ENCODE measurements around the gene TRPC1.
A peak's percentile ranks its signal among the peaks of the same experiment; 100 is the strongest.

The TRPC1 gene

DNA sequence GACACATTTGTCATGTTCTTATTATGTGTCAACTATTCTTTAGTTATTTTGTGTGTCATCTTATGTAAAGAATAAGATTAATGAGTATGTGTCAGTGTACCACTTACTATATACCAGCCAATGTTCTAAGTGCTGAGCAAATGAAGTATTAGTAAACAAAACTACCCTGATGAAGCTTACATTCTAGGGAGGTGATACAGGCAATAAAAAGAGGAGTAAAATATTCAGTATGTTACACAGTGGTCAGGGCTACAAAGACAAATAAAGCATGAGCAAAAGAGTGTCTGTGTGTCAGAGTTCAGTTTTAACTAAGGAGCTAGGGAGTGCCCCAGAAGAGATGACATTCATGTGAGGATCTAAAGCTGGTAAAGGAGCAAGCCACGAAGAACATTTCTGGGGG lies 79.1 kb downstream of the TRPC1 start:
- Histone ChIP-seq H2BK120ac (ENCODE audit: low read depth, low read length) (no peak overlapping the region), H2BK15ac (ENCODE audit: low read depth, poor library complexity, severe bottlenecking) (no peak overlapping the region), H2AK5ac (ENCODE audit: low read length, severe bottlenecking) (no peak overlapping the region), H2BK5ac (ENCODE audit: low read depth, low read length, poor library complexity, severe bottlenecking) (no peak overlapping the region), H4K8ac (ENCODE audit: low read length) (no peak overlapping the region), H3K27ac (ENCODE audit: low read length, poor library complexity, severe bottlenecking) (no peak overlapping the region), H3K23ac (ENCODE audit: low read length in 2 of 2) (no peak overlapping the region), H3K9ac (ENCODE audit: low read length) (no peak overlapping the region), H2BK12ac (ENCODE audit: low read length in 2 of 2) (no peak overlapping the region), H3K27me3 (ENCODE audit: control insufficient read depth in 1 of 2, insufficient read depth in 1 of 2, low read length in 2 of 2) (no peaks in the 10 kb centered on the region), H4K91ac (ENCODE audit: low read length) (no peak overlapping the region), H3K4me1 (ENCODE audit: control insufficient read depth, insufficient read depth, low read depth, low read length) (no peaks in the 10 kb centered on the region), H3K4ac (ENCODE audit: low read depth in 1 of 2, low read length in 2 of 2) (no peak overlapping the region), H3K18ac (ENCODE audit: low read depth in 1 of 2, low read length in 2 of 2) (no peak overlapping the region), H3K36me3 (ENCODE audit: control insufficient read depth in 1 of 2, insufficient read depth in 2 of 2, low read depth in 1 of 2, low read length in 2 of 2) (peaks cover 4 to 46% of the 10 kb centered on the region in 2 experiments), H2AFZ (ENCODE audit: low read depth, low read length) (no peak overlapping the region), H3K79me1 (replicated peaks; ENCODE audit: low read length, poor library complexity, severe bottlenecking) (no peaks in the 10 kb centered on the region), H3K4me2 (ENCODE audit: low read length, poor library complexity, severe bottlenecking) (no peak overlapping the region), H3K4me3 (ENCODE audit: insufficient read depth in 1 of 2, low read depth in 1 of 2, low read length in 2 of 2) (no peak overlapping the region), H3K14ac (ENCODE audit: low read length in 2 of 2) (no peak overlapping the region), H3K9me3 (ENCODE audit: control insufficient read depth, low read length) (no peaks in the 10 kb centered on the region)
- 77% methylated on average over 1 of the region's 1 CpG for WGBS
- DNase-seq, result peak; percentile 4

DNA sequence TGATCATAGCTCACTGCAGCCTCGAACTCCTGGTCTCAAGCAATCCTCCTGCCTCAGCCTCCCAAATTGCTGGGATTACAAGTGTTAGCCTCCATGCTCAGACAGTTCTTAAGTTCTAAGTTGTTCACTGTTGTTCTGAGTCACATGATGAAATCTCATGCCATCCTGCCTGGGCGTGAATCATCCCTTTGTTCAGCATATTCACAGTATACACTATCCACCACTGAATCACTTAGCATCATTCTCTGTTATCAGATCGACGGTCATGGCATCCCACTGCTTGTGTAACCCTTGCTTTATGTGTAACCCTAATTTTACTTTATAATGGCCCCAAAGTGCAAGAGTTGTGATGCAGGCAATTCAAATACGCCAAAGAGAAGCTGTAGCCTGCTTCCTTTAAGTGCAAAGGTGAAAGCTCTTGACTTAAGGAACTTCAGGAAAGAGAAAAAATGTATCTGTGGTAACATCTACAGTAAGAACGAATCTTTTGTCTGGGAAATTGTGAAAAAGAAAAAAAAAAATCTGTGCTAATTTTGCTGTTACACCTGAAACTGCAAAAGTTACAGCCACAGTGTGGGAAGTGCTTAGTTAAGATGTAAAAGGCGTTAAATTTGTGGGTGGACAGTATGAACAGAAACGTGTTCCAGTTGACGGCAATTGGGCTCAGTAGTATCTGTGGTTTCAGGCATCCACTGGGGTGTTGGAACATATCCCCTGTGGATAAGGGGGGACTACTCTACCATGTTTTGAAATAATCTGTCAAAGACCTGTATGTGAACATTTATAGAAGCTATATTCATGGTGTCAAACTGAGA lies 84.5 kb downstream of the TRPC1 start:
- Histone ChIP-seq H2BK5ac (ENCODE audit: low read depth, low read length, poor library complexity, severe bottlenecking) (no peak overlapping the region), H3K23ac (ENCODE audit: low read length in 2 of 2) (no peak overlapping the region), H4K8ac (ENCODE audit: low read length) (no peak overlapping the region), H2AK5ac (ENCODE audit: low read length, severe bottlenecking) (no peak overlapping the region), H3K18ac (ENCODE audit: low read depth in 1 of 2, low read length in 2 of 2) (peak overlapping the region in 1 of 2 experiments; percentile 35), H3K27ac (ENCODE audit: low read length, poor library complexity, severe bottlenecking) (no peak overlapping the region), H2BK15ac (ENCODE audit: low read depth, poor library complexity, severe bottlenecking) (no peak overlapping the region), H2BK12ac (ENCODE audit: low read length in 2 of 2) (no peak overlapping the region), H3K14ac (ENCODE audit: low read length in 2 of 2) (no peak overlapping the region), H3K9me3 (ENCODE audit: control insufficient read depth, low read length) (no peaks in the 10 kb centered on the region), H3K4ac (ENCODE audit: low read depth in 1 of 2, low read length in 2 of 2) (no peak overlapping the region), H3K79me1 (replicated peaks; ENCODE audit: low read length, poor library complexity, severe bottlenecking) (no peaks in the 10 kb centered on the region), H3K27me3 (ENCODE audit: control insufficient read depth in 1 of 2, insufficient read depth in 1 of 2, low read length in 2 of 2) (no peaks in the 10 kb centered on the region), H3K4me3 (ENCODE audit: insufficient read depth in 1 of 2, low read depth in 1 of 2, low read length in 2 of 2) (no peak overlapping the region), H3K36me3 (ENCODE audit: control insufficient read depth in 1 of 2, insufficient read depth in 2 of 2, low read depth in 1 of 2, low read length in 2 of 2) (peaks cover 4 to 47% of the 10 kb centered on the region in 2 experiments), H4K91ac (ENCODE audit: low read length) (no peak overlapping the region), H2AFZ (ENCODE audit: low read depth, low read length) (no peak overlapping the region), H2BK120ac (ENCODE audit: low read depth, low read length) (no peak overlapping the region), H3K4me1 (ENCODE audit: control insufficient read depth, insufficient read depth, low read depth, low read length) (no peaks in the 10 kb centered on the region), H3K9ac (ENCODE audit: low read length) (peak overlapping the region; percentile 33), H3K4me2 (ENCODE audit: low read length, poor library complexity, severe bottlenecking) (no peak overlapping the region)
- peak; percentile 72 for DNase-seq
- 73% methylated on average over 9 of the region's 9 CpGs for WGBS

- no peak overlapping the region for H2BK12ac ChIP-seq (ENCODE audit: low read length in 2 of 2)
- H2AFZ ChIP-seq (ENCODE audit: low read depth, low read length), result no peak overlapping the region
- no peak overlapping the region for H2BK15ac ChIP-seq (ENCODE audit: low read depth, poor library complexity, severe bottlenecking)
- H3K4ac ChIP-seq (ENCODE audit: low read depth in 1 of 2, low read length in 2 of 2), result no peak overlapping the region
- H3K23ac ChIP-seq (ENCODE audit: low read length in 2 of 2), result no peak overlapping the region
- H2AK5ac ChIP-seq (ENCODE audit: low read length, severe bottlenecking), result no peak overlapping the region
- H3K9ac ChIP-seq (ENCODE audit: low read length), result no peak overlapping the region
- no peak overlapping the region for H3K18ac ChIP-seq (ENCODE audit: low read depth in 1 of 2, low read length in 2 of 2)
- H3K4me3 ChIP-seq (ENCODE audit: insufficient read depth in 1 of 2, low read depth in 1 of 2, low read length in 2 of 2), result no peak overlapping the region
- no peak overlapping the region for H3K27ac ChIP-seq (ENCODE audit: low read length, poor library complexity, severe bottlenecking)
- WGBS, result 92% methylated on average over 2 of the region's 3 CpGs
- H3K4me2 ChIP-seq (ENCODE audit: low read length, poor library complexity, severe bottlenecking), result no peak overlapping the region
- no peak overlapping the region for H4K91ac ChIP-seq (ENCODE audit: low read length)
- peaks cover 4 to 39% of the 10 kb centered on the region in 2 experiments for H3K36me3 ChIP-seq (ENCODE audit: control insufficient read depth in 1 of 2, insufficient read depth in 2 of 2, low read depth in 1 of 2, low read length in 2 of 2)
- H3K79me1 ChIP-seq (replicated peaks; ENCODE audit: low read length, poor library complexity, severe bottlenecking), result no peaks in the 10 kb centered on the region
- H3K9me3 ChIP-seq (ENCODE audit: control insufficient read depth, low read length), result no peaks in the 10 kb centered on the region
- no peaks in the 10 kb centered on the region for H3K27me3 ChIP-seq (ENCODE audit: control insufficient read depth in 1 of 2, insufficient read depth in 1 of 2, low read length in 2 of 2)
- H4K8ac ChIP-seq (ENCODE audit: low read length), result no peak overlapping the region
- H3K14ac ChIP-seq (ENCODE audit: low read length in 2 of 2), result no peak overlapping the region
- H2BK5ac ChIP-seq (ENCODE audit: low read depth, low read length, poor library complexity, severe bottlenecking), result no peak overlapping the region
- DNase-seq, result no peak
- no peaks in the 10 kb centered on the region for H3K4me1 ChIP-seq (ENCODE audit: control insufficient read depth, insufficient read depth, low read depth, low read length)
- no peak overlapping the region for H2BK120ac ChIP-seq (ENCODE audit: low read depth, low read length)
Observed at GRCh38 chr3:142809259-142809658, 85.4 kb downstream of the TRPC1 start.

- Histone ChIP-seq H3K4ac (ENCODE audit: low read depth in 1 of 2, low read length in 2 of 2) (no peak overlapping the region), H2AFZ (ENCODE audit: low read depth, low read length) (no peak overlapping the region), H2BK5ac (ENCODE audit: low read depth, low read length, poor library complexity, severe bottlenecking) (no peak overlapping the region), H3K4me3 (ENCODE audit: insufficient read depth in 1 of 2, low read depth in 1 of 2, low read length in 2 of 2) (no peak overlapping the region), H3K9me3 (ENCODE audit: control insufficient read depth, low read length) (no peaks in the 10 kb centered on the region), H2BK12ac (ENCODE audit: low read length in 2 of 2) (no peak overlapping the region), H4K8ac (ENCODE audit: low read length) (no peak overlapping the region), H4K91ac (ENCODE audit: low read length) (no peak overlapping the region), H3K23ac (ENCODE audit: low read length in 2 of 2) (no peak overlapping the region), H3K14ac (ENCODE audit: low read length in 2 of 2) (no peak overlapping the region), H3K27me3 (ENCODE audit: control insufficient read depth in 1 of 2, insufficient read depth in 1 of 2, low read length in 2 of 2) (no peaks in the 10 kb centered on the region), H3K4me2 (ENCODE audit: low read length, poor library complexity, severe bottlenecking) (no peak overlapping the region), H3K27ac (ENCODE audit: low read length, poor library complexity, severe bottlenecking) (no peak overlapping the region), H2BK15ac (ENCODE audit: low read depth, poor library complexity, severe bottlenecking) (no peak overlapping the region), H3K18ac (ENCODE audit: low read depth in 1 of 2, low read length in 2 of 2) (no peak overlapping the region), H3K36me3 (ENCODE audit: control insufficient read depth in 1 of 2, insufficient read depth in 2 of 2, low read depth in 1 of 2, low read length in 2 of 2) (peaks cover 0 to 47% of the 10 kb centered on the region in 2 experiments), H2AK5ac (ENCODE audit: low read length, severe bottlenecking) (no peak overlapping the region), H2BK120ac (ENCODE audit: low read depth, low read length) (no peak overlapping the region), H3K4me1 (ENCODE audit: control insufficient read depth, insufficient read depth, low read depth, low read length) (no peaks in the 10 kb centered on the region), H3K79me1 (replicated peaks; ENCODE audit: low read length, poor library complexity, severe bottlenecking) (no peaks in the 10 kb centered on the region), H3K9ac (ENCODE audit: low read length) (no peak overlapping the region)
- 92% methylated on average over 4 of the region's 6 CpGs for WGBS
- DNase-seq, result no peak
Observed at GRCh38 chr3:142815803-142816202, 92.0 kb downstream of the TRPC1 start.

Data from mesenchymal stem cell (in vitro differentiated cells and primary cell).